ENCODE results near the gene WDR20.

WDR20 gene

DNA sequence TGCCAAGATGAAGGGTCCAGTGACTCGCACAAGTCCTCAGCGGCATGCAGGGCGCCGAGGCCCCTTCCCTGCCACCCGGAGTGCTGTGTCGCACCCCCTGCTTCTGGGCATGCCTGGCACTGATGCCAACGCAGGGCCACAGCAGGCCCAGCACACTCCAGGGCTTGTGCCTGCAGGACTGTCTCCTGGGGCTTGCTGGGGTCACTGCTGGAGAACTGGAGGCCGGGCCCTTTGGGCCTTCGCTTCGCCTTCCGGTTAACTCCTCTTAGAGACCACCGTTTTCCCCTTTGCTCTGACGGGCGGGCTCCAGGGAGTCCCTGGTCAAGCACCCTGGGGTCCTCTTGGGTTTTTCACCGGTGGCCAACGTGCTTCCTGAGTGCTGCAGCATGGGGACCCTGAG is 79.6 kb downstream of the WDR20 start:
- DNase-seq (ENCODE audit: low read depth): no peak

DNA sequence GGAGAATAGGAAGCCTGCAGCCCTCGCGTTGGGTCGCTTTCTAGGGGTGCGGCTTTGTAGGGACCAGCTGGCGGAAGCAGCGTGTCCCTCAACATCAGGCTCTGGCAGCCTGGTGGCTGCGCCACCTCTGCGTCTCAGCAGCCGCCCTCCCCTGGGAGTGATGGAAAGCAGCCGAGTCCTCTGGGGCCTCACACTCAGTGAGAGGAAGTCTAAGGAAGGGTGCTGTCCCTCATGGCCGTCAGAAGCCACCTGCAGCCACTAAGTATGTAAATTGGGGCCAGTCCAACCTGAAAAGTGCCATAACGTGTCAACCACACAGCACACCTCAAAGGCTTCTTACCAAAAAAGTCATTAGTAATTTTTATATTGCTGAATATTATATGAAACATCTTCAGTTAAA is 80.3 kb downstream of the WDR20 start:
- no peak for DNase-seq (ENCODE audit: low read depth)

DNA sequence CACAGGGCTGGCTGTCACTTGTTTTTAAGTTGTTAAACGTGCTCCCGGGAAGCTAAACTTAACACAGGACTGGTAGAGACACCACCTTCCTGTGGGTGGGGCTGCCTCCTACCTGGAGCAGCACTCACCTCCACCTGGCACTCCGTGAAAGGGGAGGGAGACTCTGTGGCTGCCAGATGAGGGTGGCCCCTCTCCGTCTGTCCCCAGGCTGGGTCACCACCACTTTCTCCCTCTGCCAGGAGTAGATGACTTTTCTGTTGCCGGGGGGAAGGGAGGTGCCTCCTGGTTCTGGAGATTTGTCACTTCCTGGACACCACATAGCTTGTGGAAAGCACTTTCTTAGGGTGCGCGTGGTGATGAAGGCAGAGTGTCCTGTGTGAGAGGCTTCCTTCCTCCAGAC is 81.3 kb downstream of the WDR20 start:
- DNase-seq (ENCODE audit: low read depth): no peak

DNA sequence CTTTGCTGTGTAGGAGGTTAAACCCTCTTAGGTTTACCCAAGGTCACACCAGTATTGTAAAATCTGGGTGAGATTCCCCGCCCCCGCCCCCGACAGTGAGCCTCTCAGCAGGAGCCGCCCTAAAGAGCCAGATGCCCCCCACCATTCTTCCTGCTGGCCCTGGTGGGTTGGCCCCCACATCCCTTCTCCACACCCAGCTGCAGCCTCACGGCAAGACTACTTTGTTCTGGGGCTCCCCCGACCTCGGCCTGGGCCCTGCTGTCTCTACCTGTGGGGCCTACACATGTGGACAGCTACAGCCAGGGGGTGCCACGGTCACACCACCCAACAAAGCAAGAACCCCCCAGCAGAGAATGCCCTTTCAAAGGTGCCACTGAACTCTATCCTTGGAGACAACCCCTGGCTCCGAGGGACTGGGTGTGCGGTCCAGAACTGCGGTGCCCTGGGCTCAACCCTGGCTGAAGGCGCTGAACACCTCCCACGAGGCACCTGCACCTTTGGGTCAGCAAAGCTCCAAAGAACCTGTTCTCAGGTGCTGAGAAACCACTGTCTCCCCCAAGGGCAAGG is 82.4 kb downstream of the WDR20 start:
- no peak for DNase-seq (ENCODE audit: low read depth)

DNA sequence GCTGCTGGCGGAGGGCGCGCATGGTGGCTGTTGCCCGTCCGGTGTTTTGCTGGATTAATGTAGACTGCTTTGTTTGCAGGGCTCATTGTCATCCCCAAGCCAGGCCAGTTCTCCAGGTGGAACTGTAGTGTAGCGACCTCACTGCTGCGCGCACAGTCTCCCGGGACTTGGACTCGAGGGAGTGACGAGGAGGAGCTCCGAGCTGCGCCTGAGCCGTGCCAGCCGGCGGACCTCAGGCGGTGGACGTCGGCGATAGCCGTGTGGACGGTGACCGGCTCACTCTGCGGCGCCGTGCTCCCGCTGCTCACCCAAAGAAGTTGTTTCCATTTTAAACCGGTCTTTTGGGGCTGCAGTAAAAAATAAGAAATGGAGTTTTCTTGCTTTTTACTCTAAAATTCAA is 83.1 kb downstream of the WDR20 start:
- no peak for DNase-seq (ENCODE audit: low read depth)

DNA sequence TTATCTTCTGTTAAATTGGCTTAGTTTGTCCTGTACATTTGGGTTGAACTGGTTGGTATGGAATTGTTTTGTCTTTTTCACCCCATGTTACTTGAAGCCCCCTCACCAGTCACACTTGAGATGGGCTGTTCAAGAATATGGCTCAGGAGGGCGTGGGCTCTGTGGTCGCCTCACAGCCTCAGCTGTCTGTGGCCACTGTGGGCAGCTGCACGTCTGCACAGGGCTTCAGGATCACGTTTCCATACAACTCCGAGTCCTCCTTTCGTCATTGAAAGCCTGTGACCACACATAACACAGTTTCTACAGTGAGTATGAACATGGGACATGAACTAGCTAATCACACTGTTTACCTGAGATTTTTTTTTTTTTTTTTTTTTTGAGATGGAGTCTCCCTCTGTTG is 84.0 kb downstream of the WDR20 start:
- DNase-seq (ENCODE audit: low read depth): no peak

DNA sequence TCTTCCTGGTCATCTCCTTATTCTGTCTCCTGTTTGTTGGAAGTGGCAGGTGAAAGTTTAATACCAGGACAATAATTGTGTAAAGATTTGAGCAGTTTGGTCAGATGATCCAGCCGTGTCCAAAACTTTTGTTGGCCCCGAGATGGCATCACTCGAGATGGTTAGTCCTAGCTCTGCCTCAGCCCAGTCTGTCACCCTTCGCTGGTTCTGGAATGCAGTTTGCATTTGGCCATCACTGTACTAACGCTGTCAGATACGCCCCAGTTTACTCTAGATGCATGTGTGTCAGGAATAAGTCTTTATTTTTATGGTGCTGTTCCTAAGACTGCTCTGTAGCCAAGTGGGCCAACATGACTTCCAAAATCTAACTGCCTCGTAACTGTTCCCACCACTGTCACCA is 85.7 kb downstream of the WDR20 start:
- DNase-seq (ENCODE audit: low read depth): no peak

DNA sequence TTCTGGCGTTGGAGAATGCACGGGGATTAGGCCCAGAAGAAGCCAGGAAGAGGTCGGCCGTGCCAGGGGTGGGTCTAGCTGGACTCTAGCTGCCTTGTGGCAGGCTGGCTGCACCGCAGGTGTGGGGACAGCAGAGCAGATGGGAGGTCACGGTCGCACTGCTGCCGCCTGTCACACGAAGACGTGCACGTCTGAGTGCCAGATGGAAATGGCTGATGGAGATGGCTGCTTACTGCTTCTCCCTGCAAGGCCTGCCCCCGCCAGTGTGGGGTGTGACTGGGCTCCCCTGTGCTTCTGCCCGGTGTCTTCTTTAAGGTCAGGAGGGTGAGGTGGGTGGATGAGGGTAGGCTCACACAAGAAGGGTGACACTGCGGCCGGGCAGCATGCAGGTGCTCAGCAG is 86.2 kb downstream of the WDR20 start:
- DNase-seq (ENCODE audit: low read depth): no peak

DNA sequence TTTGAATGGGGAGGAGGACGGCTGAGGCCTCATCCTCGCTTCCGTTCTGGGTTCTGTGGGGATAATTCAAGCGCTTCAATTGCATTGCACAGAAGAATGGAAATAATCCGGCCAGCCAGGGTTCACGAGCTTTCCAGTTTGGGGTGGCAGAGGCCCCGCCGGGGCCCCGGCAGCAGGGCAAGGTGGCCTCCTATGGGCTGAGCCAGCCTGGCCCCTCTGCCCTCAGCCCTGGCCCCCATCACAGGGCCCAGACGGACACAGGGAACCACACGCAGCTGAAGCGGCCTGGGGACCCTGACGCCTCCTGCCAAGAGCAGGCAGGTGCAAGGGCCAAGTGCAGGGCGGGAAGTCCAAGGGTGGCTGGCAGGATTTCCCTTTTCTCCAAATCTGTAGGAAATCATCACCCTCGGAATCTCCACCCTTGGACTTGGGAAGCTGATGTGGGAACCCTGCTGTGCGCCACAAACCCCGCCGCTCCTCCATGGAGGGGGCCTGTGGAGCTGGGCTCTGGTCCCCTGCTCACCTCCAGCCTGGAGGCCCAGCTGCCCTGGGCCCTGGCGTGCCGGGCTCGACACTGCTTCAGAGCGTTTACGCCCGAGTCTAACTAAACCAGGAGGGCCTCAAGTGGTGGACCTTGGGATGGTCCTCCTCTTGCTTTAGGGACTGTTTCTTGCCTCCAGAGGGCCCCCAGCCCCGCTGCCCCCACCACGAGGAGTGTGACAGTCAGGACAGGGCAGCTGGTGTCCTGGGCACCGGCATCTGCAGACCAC is 86.8 kb downstream of the WDR20 start:
- DNase-seq (ENCODE audit: low read depth): no peak

DNA sequence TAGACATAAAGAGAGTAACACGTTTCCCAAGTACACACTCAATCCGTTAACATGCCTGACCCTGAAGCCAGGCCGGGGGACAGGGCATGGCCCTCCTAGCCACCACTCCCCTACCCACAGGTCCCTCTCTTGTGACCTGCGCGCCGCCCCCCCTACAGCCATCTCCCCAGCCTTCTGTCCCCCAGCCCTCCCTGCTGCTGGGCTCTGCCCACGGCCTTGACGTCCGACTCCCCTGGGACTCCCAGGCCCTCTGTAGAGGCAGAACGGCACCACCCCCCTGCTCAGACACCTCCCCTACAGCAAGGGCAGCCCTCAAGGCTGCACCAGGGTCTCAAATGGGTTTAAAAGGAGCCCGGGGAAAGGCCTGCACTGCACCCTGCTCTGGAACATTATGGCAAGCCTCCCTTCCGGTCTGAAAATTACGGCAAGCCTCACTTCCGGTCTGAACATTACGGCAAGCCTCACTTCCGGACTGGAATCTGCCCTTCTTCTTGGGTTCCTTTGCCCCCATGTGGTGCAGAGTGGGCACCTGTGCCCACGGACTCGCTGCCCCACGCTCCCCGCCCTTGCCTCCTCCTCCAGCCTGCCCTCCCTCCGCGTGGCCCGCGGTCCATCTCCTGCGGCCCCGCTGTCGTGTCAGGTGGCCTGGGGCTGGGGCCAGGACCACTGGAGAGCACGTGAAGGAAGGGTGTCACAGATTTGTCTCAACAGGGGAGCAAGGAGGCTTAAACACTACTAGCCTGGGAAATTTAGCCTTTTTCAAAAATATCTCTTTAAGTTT is 87.7 kb downstream of the WDR20 start:
- DNase-seq (ENCODE audit: low read depth): no peak

DNA sequence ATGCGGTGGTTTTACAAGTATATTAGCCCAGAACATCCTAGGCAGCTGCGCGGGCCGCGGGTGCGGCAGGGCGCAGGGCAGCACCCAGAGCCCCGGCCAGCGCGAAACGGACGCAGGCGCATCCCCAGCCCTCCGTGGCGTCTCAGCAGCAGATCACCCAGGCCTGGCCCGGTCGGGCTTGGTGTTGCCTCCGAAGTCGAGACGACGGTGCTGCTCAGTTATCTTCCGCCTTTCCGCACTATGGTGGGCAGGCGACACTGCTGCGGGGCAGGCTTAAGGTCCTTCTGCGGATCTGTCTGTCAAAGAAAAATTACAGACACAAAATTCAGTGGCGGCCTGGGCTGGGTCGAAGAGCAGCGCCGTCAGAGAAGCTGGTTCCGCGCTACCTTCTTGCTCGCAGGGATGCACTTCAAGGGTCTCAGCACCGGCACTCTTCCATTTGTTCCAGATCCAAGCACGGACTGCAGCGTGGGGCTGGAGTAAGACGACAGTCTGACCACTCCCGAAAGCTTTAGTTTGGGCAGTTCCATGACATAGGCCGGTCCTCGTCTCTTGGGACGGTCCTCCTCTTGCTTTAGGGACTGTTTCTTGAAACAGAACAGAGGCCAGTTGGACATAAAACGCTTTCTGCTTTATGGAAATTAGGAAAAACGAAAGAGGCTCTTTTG is 89.5 kb downstream of the WDR20 start:
- DNase-seq (ENCODE audit: low read depth): no peak

DNA sequence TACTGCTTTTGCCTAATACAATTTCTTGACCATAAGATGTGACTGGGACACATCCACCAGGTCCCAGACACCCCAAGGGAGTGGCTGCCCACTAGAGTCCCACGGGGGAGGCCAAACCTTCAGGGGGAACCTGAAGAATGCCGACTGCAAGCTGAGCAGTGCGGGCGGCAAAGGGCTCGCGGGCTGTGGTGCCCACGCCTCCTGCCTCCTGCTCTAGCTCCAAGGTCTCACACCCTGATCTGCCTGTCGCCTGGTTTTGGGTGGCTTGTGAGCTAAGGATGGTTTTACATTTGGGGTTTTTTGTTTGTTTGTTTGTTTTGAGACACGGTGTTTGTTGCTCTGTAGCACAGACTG is 90.0 kb downstream of the WDR20 start:
- DNase-seq (ENCODE audit: low read depth): no peak

DNA sequence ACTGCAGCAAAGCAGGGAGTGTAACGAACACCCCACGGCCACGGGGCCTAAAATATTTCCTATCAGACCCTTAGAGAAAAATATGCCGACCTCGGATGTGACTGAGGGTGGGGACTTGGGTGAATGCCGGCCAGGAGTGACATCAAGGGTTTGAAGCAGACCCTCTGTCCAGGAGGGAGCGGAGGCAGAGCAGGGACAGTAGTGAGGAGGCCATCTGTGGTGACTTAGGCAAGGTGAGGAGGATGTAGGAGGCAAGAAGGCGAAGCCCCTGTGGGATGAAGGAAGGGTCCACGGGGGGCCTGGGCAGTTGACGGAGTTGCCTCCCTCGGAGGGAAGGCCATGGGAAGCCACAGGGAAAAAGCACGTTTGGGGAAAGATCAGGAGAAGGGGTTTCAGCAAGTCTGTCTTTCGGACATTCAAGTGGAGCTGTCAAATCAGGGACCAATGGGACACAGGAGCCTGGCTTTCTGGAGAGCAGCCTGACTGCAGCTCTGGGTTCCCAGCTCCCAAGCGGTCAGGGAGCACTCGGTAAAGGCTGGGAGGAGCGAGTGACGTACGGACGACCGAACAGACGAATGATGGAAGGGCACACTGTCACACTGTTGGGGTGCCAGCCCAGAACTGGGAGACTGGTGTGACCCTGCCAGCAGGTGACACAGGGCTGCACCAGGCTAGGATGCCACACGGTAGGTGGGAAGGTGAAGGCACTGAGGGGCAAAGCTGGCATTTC is 90.9 kb downstream of the WDR20 start:
- no peak for DNase-seq (ENCODE audit: low read depth)

DNA sequence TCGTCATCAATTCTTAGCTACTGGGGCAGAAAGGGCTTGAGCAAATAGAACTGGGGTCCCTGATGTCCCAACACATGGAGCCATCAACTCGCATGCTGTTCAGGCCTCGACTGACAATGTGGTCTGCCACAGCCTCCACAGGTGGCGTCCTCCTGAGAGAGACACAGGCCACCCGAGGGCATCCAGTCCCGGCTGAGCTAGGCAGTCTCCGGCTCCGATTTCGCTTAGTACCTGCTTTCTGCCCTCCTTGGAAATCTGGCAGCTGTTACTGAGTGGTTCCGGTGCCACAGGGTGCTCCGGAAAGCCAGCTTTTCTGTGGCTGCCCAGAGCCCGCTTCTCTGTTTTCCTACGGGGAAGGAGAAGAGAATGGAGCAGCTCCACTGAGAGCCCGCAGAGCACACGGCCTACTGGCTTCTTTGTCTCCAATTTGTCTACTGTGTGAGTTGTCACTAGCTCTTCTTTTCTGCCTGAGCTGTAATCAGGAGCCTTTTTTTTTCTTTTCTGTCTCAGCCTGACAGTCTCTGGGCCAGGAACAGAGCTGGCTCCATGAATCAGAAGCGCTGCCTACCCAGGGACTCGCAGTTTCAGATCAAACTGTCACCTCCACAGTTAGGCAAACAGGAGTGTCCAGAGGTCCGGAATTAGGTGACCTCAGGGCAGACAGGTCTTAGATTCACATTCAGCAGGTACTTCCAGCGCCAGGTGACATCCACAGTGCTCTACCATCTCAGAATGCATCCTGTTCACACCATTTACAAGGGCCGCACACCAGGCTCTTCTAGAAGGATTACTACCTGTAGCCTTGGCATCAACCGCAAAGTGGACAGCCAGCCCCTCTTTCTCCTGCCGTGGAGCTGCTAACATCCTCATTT is 92.0 kb downstream of the WDR20 start:
- DNase-seq (ENCODE audit: low read depth): no peak

DNA sequence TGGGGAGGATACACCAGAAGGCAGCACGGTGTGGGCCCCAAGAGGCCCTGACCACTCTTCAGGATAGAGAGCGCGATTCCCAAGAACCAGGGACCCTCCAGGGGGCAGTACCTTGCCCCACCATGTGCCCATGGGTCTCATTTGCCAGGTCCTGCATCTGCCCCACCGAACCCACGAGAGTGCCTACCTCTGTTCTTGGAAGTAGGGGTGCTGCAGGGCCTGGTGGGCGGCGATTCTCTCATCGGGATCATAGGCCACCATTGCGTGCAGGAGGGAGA is 92.6 kb downstream of the WDR20 start:
- DNase-seq (ENCODE audit: low read depth): no peak

DNA sequence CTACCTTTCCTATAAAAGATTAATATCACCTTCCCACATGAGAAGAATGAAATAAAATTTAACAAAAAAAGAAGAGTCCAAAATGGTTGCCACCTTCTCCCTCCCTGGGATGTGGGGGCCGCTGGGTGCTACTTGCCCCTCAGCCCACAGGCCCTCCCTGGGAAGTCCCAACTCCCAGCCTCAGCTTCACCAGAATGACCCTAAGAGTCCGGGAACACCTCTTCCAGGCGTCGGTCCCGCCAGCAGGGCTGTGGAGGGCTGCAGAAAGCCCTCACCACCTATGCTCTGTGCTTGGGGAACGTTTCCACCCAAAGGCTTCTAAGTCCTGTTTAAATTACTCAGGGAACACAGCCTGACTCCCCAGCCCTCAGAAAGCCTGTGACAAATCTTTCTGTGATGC is 93.4 kb downstream of the WDR20 start:
- DNase-seq (ENCODE audit: low read depth): no peak

DNA sequence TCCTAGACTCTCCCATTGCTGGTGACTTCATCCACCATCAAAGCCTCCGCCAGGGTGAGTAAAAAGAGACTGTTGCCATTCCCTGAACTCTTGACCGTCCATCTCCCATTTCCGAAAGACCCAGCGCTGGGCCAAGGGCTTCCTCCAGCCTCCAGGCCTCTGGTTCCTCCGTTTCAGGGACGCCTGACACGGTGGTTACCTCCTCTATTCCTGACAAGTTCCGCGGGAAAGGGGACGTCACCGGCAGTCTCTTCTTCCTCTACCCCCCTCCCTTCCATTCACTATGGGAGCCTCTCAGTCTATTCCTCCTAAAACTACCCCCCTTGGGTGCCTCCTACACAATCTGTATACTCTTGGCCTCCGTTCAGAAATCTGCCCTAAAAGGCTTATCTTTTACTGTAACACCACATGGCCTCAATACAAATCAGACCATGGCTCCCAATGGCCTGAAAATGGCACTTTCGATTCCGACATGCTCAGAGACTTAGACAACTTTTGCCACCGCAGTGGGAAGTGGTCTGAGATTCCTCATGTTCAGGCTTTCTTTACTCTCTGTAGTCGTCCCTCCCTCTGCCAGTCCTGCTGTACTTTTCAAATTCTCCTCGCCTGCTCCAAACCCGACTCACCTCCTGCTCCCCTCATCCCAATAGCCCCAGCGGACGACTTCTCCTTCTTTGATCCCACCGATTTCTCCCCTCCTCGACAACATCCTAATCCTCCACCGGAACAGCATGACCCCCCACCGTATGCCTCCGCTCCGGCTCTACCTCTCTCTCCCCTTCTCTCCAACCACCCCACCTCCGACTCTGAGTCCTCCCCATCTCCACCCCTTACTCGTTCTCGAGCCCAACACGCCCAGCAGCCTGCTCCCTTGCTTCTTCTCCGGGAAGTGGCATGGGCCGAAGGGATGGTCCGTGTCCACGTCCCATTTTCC is 94.9 kb downstream of the WDR20 start:
- no peak for DNase-seq (ENCODE audit: low read depth)

DNA sequence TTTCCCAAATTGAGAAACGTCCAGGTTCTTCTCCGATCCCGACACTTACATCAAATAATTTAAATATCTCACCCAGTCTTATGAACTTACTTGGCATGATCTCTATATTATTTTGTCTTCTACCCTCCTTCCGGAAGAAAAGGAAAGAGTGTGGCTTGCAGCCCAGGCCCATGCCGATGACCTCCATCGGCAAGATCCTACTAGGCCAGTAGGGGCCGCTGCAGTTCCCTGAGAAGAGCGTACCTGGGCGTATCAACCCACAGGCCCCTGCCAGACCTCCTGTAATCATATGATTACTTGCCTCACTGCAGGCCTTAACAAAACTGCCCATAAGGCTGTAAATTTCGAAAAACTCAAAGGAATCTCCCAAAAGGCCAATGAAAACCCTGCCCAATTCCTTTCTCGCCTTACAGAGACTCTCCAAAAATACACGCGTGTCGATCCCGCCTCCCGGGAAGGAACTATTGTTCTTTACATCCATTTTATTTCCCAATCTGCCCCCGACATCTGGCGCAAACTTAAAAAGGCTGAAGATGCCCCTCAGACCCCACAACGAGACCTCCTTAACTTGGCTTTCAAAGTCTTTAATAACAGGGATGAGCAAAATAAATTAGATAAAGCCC is 95.7 kb downstream of the WDR20 start:
- DNase-seq (ENCODE audit: low read depth): peak; percentile 77

DNA sequence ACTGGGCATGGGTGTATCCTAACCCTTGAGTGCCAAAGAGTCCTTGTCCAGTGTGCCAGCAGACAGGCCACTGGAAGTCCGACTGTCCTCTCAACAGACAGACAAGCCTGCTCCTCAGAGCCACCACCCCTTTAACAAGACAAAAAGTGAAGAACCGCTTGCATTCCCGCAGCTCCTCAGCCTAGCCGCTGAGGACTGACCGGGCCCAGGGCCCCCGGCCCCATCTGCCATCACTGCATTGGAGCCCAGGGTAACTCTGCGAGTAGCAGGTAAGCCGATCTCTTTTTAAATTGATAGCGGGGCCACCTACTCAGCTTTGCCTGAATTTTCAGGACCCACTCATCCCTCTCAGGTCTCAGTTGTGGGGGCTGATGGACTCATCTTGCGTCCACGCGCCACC is 96.3 kb downstream of the WDR20 start:
- no peak for DNase-seq (ENCODE audit: low read depth)

DNA sequence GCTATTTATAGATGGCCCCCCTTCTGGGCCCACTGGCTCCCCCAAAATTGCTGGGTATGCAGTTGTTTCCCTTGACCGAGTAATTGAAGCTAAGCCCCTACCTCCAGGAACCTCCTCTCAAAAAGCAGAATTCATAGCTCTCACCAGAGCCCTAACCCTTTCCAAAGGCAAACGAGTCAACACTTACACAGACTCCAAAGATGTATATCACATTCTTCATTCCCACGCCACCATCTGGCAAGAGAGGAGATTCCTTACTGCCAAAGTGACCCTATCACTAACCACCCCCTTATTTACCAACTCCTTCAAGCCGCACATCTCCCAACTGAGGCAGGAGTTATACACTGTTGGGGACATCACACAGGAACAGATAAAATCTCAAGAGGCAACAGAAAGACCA is 98.4 kb downstream of the WDR20 start:
- no peak for DNase-seq (ENCODE audit: low read depth)

All from fibroblast of gingiva (primary cell).